Measurements from ENCODE around the gene FARS2.

DNA sequence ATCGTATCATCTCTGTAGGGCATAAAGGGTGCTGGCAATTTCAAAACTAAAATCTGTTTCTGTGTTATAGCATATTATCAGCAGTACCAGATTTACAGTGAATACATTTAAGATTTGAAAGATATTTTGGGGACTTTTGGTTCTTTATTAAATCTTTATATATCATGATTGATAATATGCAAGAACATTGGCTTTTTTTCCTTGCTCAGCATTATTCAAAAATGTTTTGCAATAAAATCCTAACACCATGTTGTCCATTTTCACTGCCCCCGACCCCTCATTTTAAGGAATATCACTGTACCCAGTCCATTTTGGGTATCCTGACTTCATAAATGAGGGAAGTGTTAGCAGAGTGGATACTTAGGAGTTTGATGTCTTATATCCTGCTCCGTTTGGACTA lies 16.3 kb downstream of the FARS2 start:
- no peak for TF ChIP-seq NFYB (CRISPR knock-in tag; IDR thresholded peaks at IDR 0.05)
- TF ChIP-seq EP300 (IDR thresholded peaks at IDR 0.05; ENCODE audit: low read depth in 2 of 2, low read length in 2 of 2) = no peak
- TF ChIP-seq EP300 (CRISPR knock-in tag; IDR thresholded peaks at IDR 0.05; ENCODE audit: borderline replicate concordance) = no peak
- TF ChIP-seq, protein P1, sequence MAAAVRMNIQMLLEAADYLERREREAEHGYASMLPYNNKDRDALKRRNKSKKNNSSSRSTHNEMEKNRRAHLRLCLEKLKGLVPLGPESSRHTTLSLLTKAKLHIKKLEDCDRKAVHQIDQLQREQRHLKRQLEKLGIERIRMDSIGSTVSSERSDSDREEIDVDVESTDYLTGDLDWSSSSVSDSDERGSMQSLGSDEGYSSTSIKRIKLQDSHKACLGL (CRISPR knock-in tag; IDR thresholded peaks at IDR 0.05) = no peak
- TF ChIP-seq MXD4 (CRISPR knock-in tag; IDR thresholded peaks at IDR 0.05) = no peak
- no peak for TF ChIP-seq ZFP1 (CRISPR knock-in tag; IDR thresholded peaks at IDR 0.05)
- no peak for TF ChIP-seq CREB1 (IDR thresholded peaks at IDR 0.05)
- TF ChIP-seq CREB1 (CRISPR knock-in tag; IDR thresholded peaks at IDR 0.05) = no peak
- TF ChIP-seq, protein P2, sequence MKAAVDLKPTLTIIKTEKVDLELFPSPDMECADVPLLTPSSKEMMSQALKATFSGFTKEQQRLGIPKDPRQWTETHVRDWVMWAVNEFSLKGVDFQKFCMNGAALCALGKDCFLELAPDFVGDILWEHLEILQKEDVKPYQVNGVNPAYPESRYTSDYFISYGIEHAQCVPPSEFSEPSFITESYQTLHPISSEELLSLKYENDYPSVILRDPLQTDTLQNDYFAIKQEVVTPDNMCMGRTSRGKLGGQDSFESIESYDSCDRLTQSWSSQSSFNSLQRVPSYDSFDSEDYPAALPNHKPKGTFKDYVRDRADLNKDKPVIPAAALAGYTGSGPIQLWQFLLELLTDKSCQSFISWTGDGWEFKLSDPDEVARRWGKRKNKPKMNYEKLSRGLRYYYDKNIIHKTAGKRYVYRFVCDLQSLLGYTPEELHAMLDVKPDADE (CRISPR knock-in tag; IDR thresholded peaks at IDR 0.05) = no peak
- TF ChIP-seq FOXA1 (IDR thresholded peaks at IDR 0.05) = no peak
- no peak for TF ChIP-seq FOXA1 (CRISPR knock-in tag; IDR thresholded peaks at IDR 0.05)
- no peak for TF ChIP-seq POLR2AphosphoS5 (IDR thresholded peaks at IDR 0.05; ENCODE audit: low read depth, low read length)
- no peak for TF ChIP-seq CEBPB (IDR thresholded peaks at IDR 0.05; ENCODE audit: borderline replicate concordance, low read depth, low read length)
- no peak for TF ChIP-seq CREM (IDR thresholded peaks at IDR 0.05)
- TF ChIP-seq CREM (CRISPR knock-in tag; IDR thresholded peaks at IDR 0.05) = no peak
- no peak for TF ChIP-seq ZNF24 (IDR thresholded peaks at IDR 0.05)
- no peak for TF ChIP-seq TEAD2 (CRISPR knock-in tag; IDR thresholded peaks at IDR 0.05)

Measured in HepG2 (cell line).